Erythroblast (primary cell): ENCODE measurements around the gene GUCD1.
A peak's percentile ranks its signal among the peaks of the same experiment; 100 is the strongest.
"Not testable (repeated sequence)": the region's sequence is repeated elsewhere in the genome, so short reads cannot be mapped to it uniquely, and the experiment has no call there.

ENCODE experiments used
- DNase-seq, 2 experiments: peaks; one replicate each; lab custom pipeline; 2025; lab: John Stamatoyannopoulos, UW
- GATA1 ChIP-seq: IDR thresholded peaks from 2 replicates; pipeline ENCODE4 v1.6.1; 2011; ENCODE audit warnings: low read depth, mild to moderate bottlenecking, control low read depth, low read length, moderate library complexity
- POLR2A ChIP-seq: IDR thresholded peaks from 2 replicates; pipeline ENCODE4 v1.6.1; 2011; ENCODE audit warnings: mild to moderate bottlenecking, low read length

The GUCD1 gene

GRCh38 chr22:24593836-24594568 lies 39.1 kb upstream of the GUCD1 start:
- TF ChIP-seq POLR2A (no peak), GATA1 (no peak)
- no peak for DNase-seq

GRCh38 chr22:24593559-24593835 lies 38.6 kb upstream of the GUCD1 start:
- not testable (repeated sequence) for DNase-seq

- DNase-seq = peak; percentile 80 to 83
- TF ChIP-seq POLR2A = peak; percentile 23
- no peak for TF ChIP-seq GATA1
These were observed 38.1 kb upstream of the GUCD1 start, which contains the start of gene LRRC75B for GRCh38 chr22:24592851-24593558. Gene LRRC75B, minus strand, starts transcription at chr22:24593073. Its CDS starts 34 bp downstream, at chr22:24593039.

- TF ChIP-seq GATA1 (no peak), POLR2A (no peak)
- DNase-seq = peak in 1 of 2 experiments; percentile 42
These were observed 37.3 kb upstream of the GUCD1 start for GRCh38 chr22:24592058-24592850.

- TF ChIP-seq POLR2A (no peak), GATA1 (no peak)
- no peak for DNase-seq
These were observed 36.4 kb upstream of the GUCD1 start for GRCh38 chr22:24591286-24591830.

- no peak for DNase-seq
- TF ChIP-seq POLR2A (no peak), GATA1 (no peak)
These were observed 35.7 kb upstream of the GUCD1 start for GRCh38 chr22:24590596-24591173.

- DNase-seq = no peak
- TF ChIP-seq POLR2A = no peak
- TF ChIP-seq GATA1 = no peak
These were observed 34.6 kb upstream of the GUCD1 start for GRCh38 chr22:24589518-24590030.

- no peak for TF ChIP-seq GATA1
- TF ChIP-seq POLR2A = no peak
- DNase-seq = no peak
These were observed 34.0 kb upstream of the GUCD1 start for GRCh38 chr22:24588757-24589481.

- TF ChIP-seq GATA1 (no peak), POLR2A (no peak)
- no peak for DNase-seq
These were observed 33.4 kb upstream of the GUCD1 start for GRCh38 chr22:24588381-24588756.

- no peak for DNase-seq
These were observed 33.0 kb upstream of the GUCD1 start for GRCh38 chr22:24587948-24588347.

GRCh38 chr22:24587251-24587650 lies 32.3 kb upstream of the GUCD1 start:
- no peak for TF ChIP-seq POLR2A
- no peak for TF ChIP-seq GATA1
- DNase-seq = no peak

More at GRCh38 chr22:24587948-24588347, 33.0 kb upstream of the GUCD1 start:
- TF ChIP-seq GATA1 (no peak), POLR2A (no peak)

- DNase-seq = no peak
- TF ChIP-seq GATA1 (no peak), POLR2A (no peak)
These were observed 31.1 kb upstream of the GUCD1 start for GRCh38 chr22:24585927-24586546.
